Stimulated activated effector memory CD8-positive, alpha-beta T cell treated with anti-CD3 and anti-CD28 coated beads, Interleukin-12 subunit alpha, Interleukin-12 subunit beta, amount 100 ng/mL, for 72 hours (primary cell): ENCODE results near the gene IGSF23.
"Not testable (repeated sequence)": the region's sequence is repeated elsewhere in the genome, so short reads cannot be mapped to it uniquely, and the experiment has no call there.

Experiments
- ATAC-seq: fragments of 150-1000 bp; cut with Tn5 transposase; 2 replicates; pipeline ENCODE4 v1.10.0; 2021
- DNase-seq, 2 donors: peaks; one replicate each; pipeline ENCODE4 v3.0.0; 2021 to 2022; ENCODE audit warnings: low spot score in 2 of 2
- H3K27ac Mint-ChIP-seq: one replicate; pipeline ENCODE4 v1.8.0; 2022; ENCODE audit warnings: mild to moderate bottlenecking, mixed read lengths
- H3K36me3 Mint-ChIP-seq: one replicate; pipeline ENCODE4 v1.8.0; 2022; ENCODE audit warnings: mild to moderate bottlenecking, mixed read lengths
- H3K4me1 Mint-ChIP-seq: one replicate; pipeline ENCODE4 v1.8.0; 2022; ENCODE audit warnings: mixed read lengths
- H3K4me3 Mint-ChIP-seq: one replicate; pipeline ENCODE4 v1.8.0; 2022; ENCODE audit warnings: mild to moderate bottlenecking, mixed read lengths
- H3K9me3 Mint-ChIP-seq: one replicate; pipeline ENCODE4 v1.8.0; 2022; ENCODE audit warnings: mixed read lengths

The IGSF23 gene

GRCh38 chr19:44580366-44580895, 32.9 kb upstream of the IGSF23 start:
- DNase-seq (no peak), ATAC-seq (no peak)
- Mint-ChIP-seq H3K9me3 (peaks cover 24% of the 10 kb centered on the region), H3K4me3 (no peak overlapping the region), H3K4me1 (no peaks in the 10 kb centered on the region), H3K36me3 (no peaks in the 10 kb centered on the region), H3K27ac (no peak overlapping the region)

GRCh38 chr19:44581288-44581687, 32.1 kb upstream of the IGSF23 start:
- no peak for ATAC-seq
- H3K36me3 Mint-ChIP-seq = no peaks in the 10 kb centered on the region
- DNase-seq = no peak
- no peak overlapping the region for H3K27ac Mint-ChIP-seq
- no peaks in the 10 kb centered on the region for H3K4me1 Mint-ChIP-seq
- H3K4me3 Mint-ChIP-seq = no peak overlapping the region
- peaks cover 24% of the 10 kb centered on the region for H3K9me3 Mint-ChIP-seq

- H3K27ac Mint-ChIP-seq = no peak overlapping the region
- no peak for ATAC-seq
- H3K4me3 Mint-ChIP-seq = no peak overlapping the region
- DNase-seq = no peak
- peaks cover 29% of the 10 kb centered on the region for H3K9me3 Mint-ChIP-seq
- H3K4me1 Mint-ChIP-seq = no peaks in the 10 kb centered on the region
- no peaks in the 10 kb centered on the region for H3K36me3 Mint-ChIP-seq
These were observed 30.6 kb upstream of the IGSF23 start for GRCh38 chr19:44582581-44583265.

GRCh38 chr19:44585371-44586133, 27.8 kb upstream of the IGSF23 start:
- DNase-seq = no peak
- Mint-ChIP-seq H3K4me1 (no peaks in the 10 kb centered on the region), H3K27ac (no peak overlapping the region), H3K4me3 (no peak overlapping the region), H3K36me3 (no peaks in the 10 kb centered on the region), H3K9me3 (peaks cover 21% of the 10 kb centered on the region)
- no peak for ATAC-seq

GRCh38 chr19:44587963-44588770, 25.2 kb upstream of the IGSF23 start:
- DNase-seq = no peak
- peak; percentile 31 for ATAC-seq

GRCh38 chr19:44588771-44589112, 24.6 kb upstream of the IGSF23 start:
- Mint-ChIP-seq H3K9me3 (peaks cover 14% of the 10 kb centered on the region), H3K4me1 (no peaks in the 10 kb centered on the region), H3K36me3 (no peaks in the 10 kb centered on the region), H3K27ac (no peak overlapping the region), H3K4me3 (no peak overlapping the region)
- no peak for ATAC-seq
- DNase-seq = no peak

More at GRCh38 chr19:44587963-44588770, 25.2 kb upstream of the IGSF23 start:
- no peak overlapping the region for H3K27ac Mint-ChIP-seq
- no peak overlapping the region for H3K4me3 Mint-ChIP-seq
- no peaks in the 10 kb centered on the region for H3K4me1 Mint-ChIP-seq
- peaks cover 14% of the 10 kb centered on the region for H3K9me3 Mint-ChIP-seq
- H3K36me3 Mint-ChIP-seq = no peaks in the 10 kb centered on the region

- no peak for DNase-seq
- H3K4me1 Mint-ChIP-seq = no peaks in the 10 kb centered on the region
- no peak for ATAC-seq
- H3K27ac Mint-ChIP-seq = no peak overlapping the region
- no peaks in the 10 kb centered on the region for H3K36me3 Mint-ChIP-seq
- H3K4me3 Mint-ChIP-seq = no peak overlapping the region
- peaks cover 14% of the 10 kb centered on the region for H3K9me3 Mint-ChIP-seq
These were observed 22.9 kb upstream of the IGSF23 start for GRCh38 chr19:44590245-44591059.

- H3K27ac Mint-ChIP-seq, H3K4me3 Mint-ChIP-seq, DNase-seq, ATAC-seq, H3K36me3 Mint-ChIP-seq, H3K4me1 Mint-ChIP-seq: not testable (repeated sequence)
- peaks cover 17% of the 10 kb centered on the region for H3K9me3 Mint-ChIP-seq
These were observed 21.9 kb upstream of the IGSF23 start for GRCh38 chr19:44591340-44591993.

- no peak overlapping the region for H3K4me3 Mint-ChIP-seq
- no peak for ATAC-seq
- DNase-seq = no peak
- H3K36me3 Mint-ChIP-seq = no peaks in the 10 kb centered on the region
- H3K27ac Mint-ChIP-seq = no peak overlapping the region
- peaks cover 15% of the 10 kb centered on the region for H3K9me3 Mint-ChIP-seq
- H3K4me1 Mint-ChIP-seq = no peaks in the 10 kb centered on the region
These were observed 20.9 kb upstream of the IGSF23 start for GRCh38 chr19:44592451-44592890.

GRCh38 chr19:44593294-44593693, 20.1 kb upstream of the IGSF23 start:
- Mint-ChIP-seq H3K27ac (no peak overlapping the region), H3K4me3 (no peak overlapping the region), H3K4me1 (no peaks in the 10 kb centered on the region), H3K9me3 (peaks cover 14% of the 10 kb centered on the region), H3K36me3 (no peaks in the 10 kb centered on the region)
- ATAC-seq = no peak
- DNase-seq = no peak

- not testable (repeated sequence) for H3K4me3 Mint-ChIP-seq, H3K36me3 Mint-ChIP-seq, H3K27ac Mint-ChIP-seq, H3K4me1 Mint-ChIP-seq, DNase-seq, ATAC-seq
- H3K9me3 Mint-ChIP-seq = peaks cover 12% of the 10 kb centered on the region
These were observed 19.5 kb upstream of the IGSF23 start for GRCh38 chr19:44593866-44594266.

GRCh38 chr19:44596428-44597130, 16.8 kb upstream of the IGSF23 start:
- Mint-ChIP-seq H3K36me3 (no peaks in the 10 kb centered on the region), H3K4me1 (no peaks in the 10 kb centered on the region), H3K4me3 (no peak overlapping the region), H3K27ac (no peak overlapping the region), H3K9me3 (peaks cover 15% of the 10 kb centered on the region)
- DNase-seq (no peak), ATAC-seq (no peak)

- Mint-ChIP-seq H3K4me1 (no peaks in the 10 kb centered on the region), H3K27ac (no peak overlapping the region), H3K9me3 (peaks cover 15% of the 10 kb centered on the region)
These were observed 16.3 kb upstream of the IGSF23 start for GRCh38 chr19:44597131-44597491.

GRCh38 chr19:44598355-44598754, 15.0 kb upstream of the IGSF23 start:
- Mint-ChIP-seq H3K4me3 (no peak overlapping the region), H3K36me3 (no peaks in the 10 kb centered on the region), H3K27ac (no peak overlapping the region), H3K4me1 (no peaks in the 10 kb centered on the region), H3K9me3 (peaks cover 15% of the 10 kb centered on the region)
- DNase-seq = no peak
- no peak for ATAC-seq

More at GRCh38 chr19:44597131-44597491, 16.3 kb upstream of the IGSF23 start:
- Mint-ChIP-seq H3K4me3 (no peak overlapping the region), H3K36me3 (no peaks in the 10 kb centered on the region)
- DNase-seq (no peak), ATAC-seq (no peak)
